Natural killer cell (primary cell): Measurements from ENCODE around the gene MBTD1. TPM values are rescaled to one million over a fixed set of nuclear protein-coding genes. Genes with fewer than 3 reads are reported as not detected.
A peak's percentile ranks its signal among the peaks of the same experiment; 100 is the strongest.

Experiments used
- ATAC-seq, 3 donors: fragments of 150-1000 bp in 2 of 3; fragments of 200-7000 bp in 1 of 3; cut with Tn5 transposase; 1 replicate in 1 of 3; 2 replicates in 2 of 3; pipeline ENCODE4 v1.10.0; 2021; ENCODE audit warnings: mild to moderate bottlenecking in 2 of 3, moderate library complexity in 2 of 3
- DNase-seq, 2 donors: peaks; one replicate each; pipeline versions ENCODE4 v3.0.0 to v3.0.0-alpha.2; 2013 to 2021; ENCODE audit warnings: mixed read lengths in 1 of 2
- H3K27ac ChIP-seq: one replicate; pipeline ENCODE4 v1.5.1; 2013; ENCODE audit warnings: mild to moderate bottlenecking, low read length
- H3K27me3 ChIP-seq: one replicate; pipeline ENCODE4 v1.6.1; 2013; ENCODE audit warnings: low read length; ENCODE audit not compliant: control insufficient read depth, insufficient read depth
- H3K36me3 ChIP-seq: one replicate; pipeline ENCODE4 v1.6.1; 2013; ENCODE audit warnings: low read length; ENCODE audit not compliant: control insufficient read depth, insufficient read depth
- H3K4me1 ChIP-seq: one replicate; pipeline ENCODE4 v1.6.1; 2013; ENCODE audit warnings: low read length; ENCODE audit not compliant: control insufficient read depth, insufficient read depth
- H3K4me3 ChIP-seq: one replicate; pipeline ENCODE4 v1.5.1; 2013; ENCODE audit warnings: low read length
- H3K9me3 ChIP-seq: one replicate; pipeline ENCODE4 v1.6.1; 2013; ENCODE audit warnings: low read length; ENCODE audit not compliant: control insufficient read depth, insufficient read depth
- H3K27ac Mint-ChIP-seq, 2 donors: one replicate each; pipeline ENCODE4 v1.8.0; 2022; ENCODE audit warnings: mild to moderate bottlenecking in 2 of 2, mixed read lengths in 2 of 2, moderate library complexity in 1 of 2
- H3K27me3 Mint-ChIP-seq, 2 donors: one replicate each; pipeline ENCODE4 v1.8.0; 2022; ENCODE audit warnings: low read depth in 2 of 2, mixed read lengths in 2 of 2
- H3K36me3 Mint-ChIP-seq: one replicate; pipeline ENCODE4 v1.8.0; 2022; ENCODE audit warnings: mixed read lengths
- H3K4me1 Mint-ChIP-seq, 2 donors: one replicate each; pipeline ENCODE4 v1.8.0; 2022; ENCODE audit warnings: mixed read lengths in 2 of 2
- H3K4me3 Mint-ChIP-seq: one replicate; pipeline ENCODE4 v1.8.0; 2022; ENCODE audit warnings: mild to moderate bottlenecking, moderate library complexity, mixed read lengths
- H3K9me3 Mint-ChIP-seq, 2 donors: one replicate each; pipeline ENCODE4 v1.8.0; 2022; ENCODE audit warnings: mixed read lengths in 2 of 2
- CTCF ChIP-seq: fragments of 200-600 bp; IDR thresholded peaks from one replicate; pipeline ENCODE4 v1.8.0; 2022; ENCODE audit warnings: antibody characterized with exemption
- WGBS: methylation state at CpG from one replicate; pipeline ENCODE4 v1.1.7; 2013; ENCODE audit warnings: missing lambda C conversion rate; ENCODE audit not compliant: insufficient coverage; 5-methylcytosine and 5-hydroxymethylcytosine counted together
- intact Hi-C: fragments of 100-400 bp; cut with micrococcal nuclease; formaldehyde crosslinking; loops from one replicate; pipeline ENCODE4 v1.14.2; 2022
- total RNA-seq, 4 donors: library from RNA; stranded (reverse); fragments of 120-200 nt in 1 of 4; gene quantifications; one replicate each; pipeline versions ENCODE4 v1.2.3 to v1.2.4, GENCODE V29; 2013 to 2022

Gene MBTD1
- total RNA-seq, 3 donors from 2014 or later (not counting 1 experiment from before 2014, with no cell fraction given), result 24.6 to 32.4 (median 28.8) TPM

- DNase-seq (peak in 1 of 2 donors; percentile 47), ATAC-seq (peak in 2 of 3 donors; percentile 35 to 50)
- Histone ChIP-seq H3K9me3 (no peaks in the 10 kb centered on the region), H3K36me3 (peaks cover 66% of the 10 kb centered on the region), H3K4me3 (no peak overlapping the region), H3K4me1 (peaks cover 11% of the 10 kb centered on the region), H3K27ac (no peak overlapping the region), H3K27me3 (no peaks in the 10 kb centered on the region)
- no peak for TF ChIP-seq CTCF
- WGBS, result 42% methylated on average over 4 of the region's 6 CpGs
- peak overlapping the region in 1 of 2 donors; percentile 29 for H3K27ac Mint-ChIP-seq
- peaks cover 15% of the 10 kb centered on the region for H3K36me3 Mint-ChIP-seq
- no peak overlapping the region for H3K4me3 Mint-ChIP-seq
- no peaks in the 10 kb centered on the region for H3K9me3 Mint-ChIP-seq
- no peaks in the 10 kb centered on the region for H3K4me1 Mint-ChIP-seq
- H3K27me3 Mint-ChIP-seq, result no peaks in the 10 kb centered on the region
- intact Hi-C loops, result no loop called here
Measured at GRCh38 chr17:51200295-51200694, 59.6 kb downstream of the MBTD1 start.

- ATAC-seq, result no peak
- Mint-ChIP-seq H3K27me3 (no peaks in the 10 kb centered on the region), H3K27ac (peak overlapping the region; percentile 13 to 36), H3K36me3 (peaks cover 14% of the 10 kb centered on the region), H3K9me3 (no peaks in the 10 kb centered on the region), H3K4me3 (no peak overlapping the region), H3K4me1 (no peaks in the 10 kb centered on the region)
- no peak for TF ChIP-seq CTCF
- WGBS, result 99% methylated on average over 4 of the region's 4 CpGs
- H3K4me1 ChIP-seq, result peaks cover 11% of the 10 kb centered on the region
- no peak overlapping the region for H3K4me3 ChIP-seq
- H3K36me3 ChIP-seq, result peaks cover 67% of the 10 kb centered on the region
- H3K27me3 ChIP-seq, result no peaks in the 10 kb centered on the region
- H3K9me3 ChIP-seq, result no peaks in the 10 kb centered on the region
- intact Hi-C loops, result no loop called here
- no peak overlapping the region for H3K27ac ChIP-seq
- DNase-seq, result no peak
Measured at GRCh38 chr17:51197754-51198153, 62.1 kb downstream of the MBTD1 start.

GRCh38 chr17:51191895-51192294 is 68.0 kb downstream of the MBTD1 start:
- Histone ChIP-seq H3K27ac (no peak overlapping the region), H3K4me3 (no peak overlapping the region), H3K27me3 (no peaks in the 10 kb centered on the region), H3K9me3 (no peaks in the 10 kb centered on the region), H3K36me3 (peaks cover 58% of the 10 kb centered on the region), H3K4me1 (no peaks in the 10 kb centered on the region)
- Mint-ChIP-seq H3K36me3 (peaks cover 13% of the 10 kb centered on the region), H3K27ac (no peak overlapping the region), H3K4me3 (no peak overlapping the region), H3K27me3 (no peaks in the 10 kb centered on the region), H3K9me3 (no peaks in the 10 kb centered on the region), H3K4me1 (no peaks in the 10 kb centered on the region)
- DNase-seq (no peak), ATAC-seq (no peak)
- WGBS, result 78% methylated on average over 1 of the region's 2 CpGs
- intact Hi-C loops, result no loop called here
- no peak for TF ChIP-seq CTCF

- Mint-ChIP-seq H3K27ac (no peak overlapping the region), H3K4me1 (no peaks in the 10 kb centered on the region), H3K36me3 (peaks cover 13% of the 10 kb centered on the region), H3K4me3 (no peak overlapping the region), H3K27me3 (no peaks in the 10 kb centered on the region), H3K9me3 (no peaks in the 10 kb centered on the region)
- intact Hi-C loops, result no loop called here
- DNase-seq (no peak), ATAC-seq (no peak)
- H3K4me3 ChIP-seq, result no peak overlapping the region
- H3K27ac ChIP-seq, result no peak overlapping the region
- peaks cover 68% of the 10 kb centered on the region for H3K36me3 ChIP-seq
- H3K9me3 ChIP-seq, result no peaks in the 10 kb centered on the region
- H3K4me1 ChIP-seq, result no peaks in the 10 kb centered on the region
- TF ChIP-seq CTCF, result no peak
- no peaks in the 10 kb centered on the region for H3K27me3 ChIP-seq
- WGBS, result 77% methylated on average over 1 of the region's 1 CpG
Measured at GRCh38 chr17:51189628-51190027, 70.2 kb downstream of the MBTD1 start.
